Hepatocyte (in vitro differentiated cells): Measurements from ENCODE around the gene TBC1D1. TPM values are rescaled to one million over a fixed set of nuclear protein-coding genes. Genes with fewer than 3 reads are reported as not detected.
A peak's percentile ranks its signal among the peaks of the same experiment; 100 is the strongest.

ENCODE experiments used
- DNase-seq: peaks from one replicate; pipeline ENCODE4 v3.0.0-alpha.2; 2016; ENCODE audit warnings: low spot score
- H2AFZ ChIP-seq: fragments of 200-600 bp; sonication (generic); 2 replicates; pipeline ENCODE4 v1.6.0; 2016; ENCODE audit warnings: antibody characterized with exemption, mild to moderate bottlenecking
- H3K27ac ChIP-seq: fragments of 200-600 bp; sonication (generic); 2 replicates; pipeline ENCODE4 v1.5.1; 2016; ENCODE audit warnings: mild to moderate bottlenecking
- H3K27me3 ChIP-seq: fragments of 200-600 bp; sonication (generic); 2 replicates; pipeline ENCODE4 v1.6.1; 2016
- H3K36me3 ChIP-seq: fragments of 200-600 bp; sonication (generic); replicated peaks from 2 replicates; pipeline ENCODE4 v1.5.1; 2016; ENCODE audit warnings: low read depth; ENCODE audit not compliant: insufficient read depth
- H3K4me1 ChIP-seq: fragments of 200-600 bp; sonication (generic); 2 replicates; pipeline ENCODE4 v1.5.1; 2016; ENCODE audit warnings: mild to moderate bottlenecking, moderate library complexity; ENCODE audit not compliant: insufficient read depth
- H3K4me2 ChIP-seq: fragments of 200-600 bp; sonication (generic); 2 replicates; pipeline ENCODE4 v1.6.0; 2016
- H3K4me3 ChIP-seq: fragments of 200-600 bp; sonication (generic); 2 replicates; pipeline ENCODE4 v1.5.1; 2016; ENCODE audit warnings: mild to moderate bottlenecking
- H3K79me2 ChIP-seq: fragments of 200-600 bp; sonication (generic); 2 replicates; pipeline ENCODE4 v1.6.0; 2017; ENCODE audit warnings: mild to moderate bottlenecking
- H3K9me2 ChIP-seq: fragments of 200-600 bp; sonication (generic); replicated peaks from 2 replicates; pipeline ENCODE4 v1.6.0; 2017; ENCODE audit warnings: mild to moderate bottlenecking; ENCODE audit not compliant: insufficient read depth
- H3K9me3 ChIP-seq: fragments of 200-600 bp; sonication (generic); 2 replicates; pipeline ENCODE4 v1.5.1; 2016; ENCODE audit warnings: low read depth, mild to moderate bottlenecking
- H4K20me1 ChIP-seq: fragments of 200-600 bp; sonication (generic); 2 replicates; pipeline ENCODE4 v1.6.0; 2016; ENCODE audit warnings: mild to moderate bottlenecking; ENCODE audit not compliant: insufficient read depth, poor library complexity, severe bottlenecking
- CTCF ChIP-seq: fragments of 200-600 bp; sonication (generic); IDR thresholded peaks from 2 replicates; pipeline ENCODE4 v1.5.1; 2016; ENCODE audit warnings: antibody characterized with exemption, mild to moderate bottlenecking; ENCODE audit not compliant: poor library complexity
- EZH2 ChIP-seq: fragments of 200-600 bp; sonication (generic); IDR thresholded peaks from 2 replicates; pipeline ENCODE4 v1.6.1; 2016; ENCODE audit warnings: antibody characterized with exemption, mild to moderate bottlenecking, borderline replicate concordance
- EZH2phosphoT487 ChIP-seq: fragments of 200-600 bp; sonication (generic); IDR thresholded peaks from one replicate; pipeline ENCODE4 v1.6.1; 2018; ENCODE audit warnings: antibody characterized with exemption, mild to moderate bottlenecking, low read depth, moderate library complexity; ENCODE audit not compliant: unreplicated experiment, severe bottlenecking
- WGBS: methylation state at CpG from one replicate; pipeline ENCODE4 v1.1.6; 2016; ENCODE audit warnings: low lambda C conversion rate; ENCODE audit errors: missing lambda C conversion rate; 5-methylcytosine and 5-hydroxymethylcytosine counted together
- polyA plus RNA-seq: library from polyadenylated mRNA; unstranded; fragments of >200 nt; fragmentation: Nextera tagmentation; extraction: Ambion mirVana; gene quantifications from 2 replicates; pipeline ENCODE4 v1.2.1, GENCODE V29; 2016
- total RNA-seq: library from RNA; depleted of rRNA; stranded (reverse); fragments of >200 nt; gene quantifications from 2 replicates; pipeline ENCODE4 v1.2.3, GENCODE V29; 2014

TBC1D1 gene
- total and polyA plus RNA-seq, 2 experiments from 2014 or later: 45.6 to 117 TPM

- Histone ChIP-seq H3K9me3 (no peaks in the 10 kb centered on the region), H3K4me1 (peaks cover 28% of the 10 kb centered on the region), H4K20me1 (no peaks in the 10 kb centered on the region), H3K4me2 (no peak overlapping the region), H3K27ac (peak overlapping the region; percentile 59), H3K79me2 (peaks cover 7% of the 10 kb centered on the region), H3K4me3 (no peak overlapping the region), H3K9me2 (no peaks in the 10 kb centered on the region), H3K36me3 (no peaks in the 10 kb centered on the region), H3K27me3 (no peaks in the 10 kb centered on the region), H2AFZ (no peak overlapping the region)
- peak; percentile 34 for DNase-seq
- no peak for TF ChIP-seq EZH2phosphoT487
- no peak for TF ChIP-seq CTCF
- no peak for TF ChIP-seq EZH2
- WGBS: 63% methylated on average over 6 of the region's 6 CpGs
Observed at GRCh38 chr4:38075370-38076152, 184.7 kb downstream of the TBC1D1 start.

- H4K20me1 ChIP-seq: no peaks in the 10 kb centered on the region
- no peaks in the 10 kb centered on the region for H3K9me2 ChIP-seq
- peaks cover 7% of the 10 kb centered on the region for H3K79me2 ChIP-seq
- H3K4me1 ChIP-seq: peaks cover 28% of the 10 kb centered on the region
- no peak overlapping the region for H2AFZ ChIP-seq
- H3K27me3 ChIP-seq: no peaks in the 10 kb centered on the region
- H3K4me2 ChIP-seq: no peak overlapping the region
- H3K9me3 ChIP-seq: no peaks in the 10 kb centered on the region
- no peak for TF ChIP-seq EZH2
- 92% methylated on average over 6 of the region's 6 CpGs for WGBS
- H3K4me3 ChIP-seq: no peak overlapping the region
- H3K27ac ChIP-seq: peak overlapping the region; percentile 59
- H3K36me3 ChIP-seq: no peaks in the 10 kb centered on the region
- DNase-seq: no peak
Observed at GRCh38 chr4:38076153-38076669, 185.3 kb downstream of the TBC1D1 start.

GRCh38 chr4:38077791-38078489 is 187.1 kb downstream of the TBC1D1 start:
- 84% methylated on average over 12 of the region's 12 CpGs for WGBS

More at GRCh38 chr4:38077791-38078489, 187.1 kb downstream of the TBC1D1 start:
- Histone ChIP-seq H3K4me1 (peaks cover 36% of the 10 kb centered on the region), H2AFZ (no peak overlapping the region), H3K4me2 (peak overlapping the region; percentile 60), H3K36me3 (no peaks in the 10 kb centered on the region), H3K27ac (peak overlapping the region; percentile 96), H3K9me2 (no peaks in the 10 kb centered on the region), H3K27me3 (no peaks in the 10 kb centered on the region), H4K20me1 (no peaks in the 10 kb centered on the region), H3K9me3 (no peaks in the 10 kb centered on the region), H3K4me3 (no peak overlapping the region), H3K79me2 (peaks cover 7% of the 10 kb centered on the region)
- TF ChIP-seq EZH2phosphoT487: no peak
- TF ChIP-seq EZH2: no peak
- TF ChIP-seq CTCF: no peak
- no peak for DNase-seq
